OCI-LY7 (cell line): ENCODE results near the gene GAS2L2. TPM values are rescaled to one million over a fixed set of nuclear protein-coding genes. Genes with fewer than 3 reads are reported as not detected.

Experiments
- BruUV-seq: library from RNA; stranded (reverse); fragments of 400-500 nt; replicated peaks from 2 replicates; lab custom pipeline; 2021; lab: Mats Ljungman, UMichigan
- CTCF ChIA-PET: fragments of 300-600 bp; sonication (Branson Sonifier 250); formaldehyde crosslinking; loops from one replicate; lab custom pipeline; 2022; ENCODE audit warnings: antibody characterized with exemption; ENCODE audit not compliant: unreplicated experiment; lab: Charles Lee
- POLR2A ChIA-PET: fragments of 300-600 bp; sonication (Branson Sonifier 250); formaldehyde crosslinking; loops from one replicate; lab custom pipeline; 2022; ENCODE audit warnings: antibody characterized with exemption; lab: Charles Lee
- DNase-seq: peaks from one replicate; pipeline ENCODE4 v3.0.0-alpha.2; 2015; ENCODE audit warnings: low spot score
- H2AFZ ChIP-seq: fragments of 200-600 bp; sonication (generic), shearing (Covaris generic); 2 replicates; pipeline ENCODE4 v1.6.1; 2014; ENCODE audit warnings: mild to moderate bottlenecking, antibody characterized with exemption, low read length, moderate library complexity
- H3K27ac ChIP-seq: fragments of 200-600 bp; sonication (generic); 2 replicates; pipeline ENCODE4 v1.5.1; 2014; ENCODE audit warnings: mixed run types, low read depth, mild to moderate bottlenecking, moderate library complexity, low read length, inconsistent platforms; ENCODE audit not compliant: poor library complexity, severe bottlenecking
- H3K36me3 ChIP-seq: fragments of 200-600 bp; sonication (generic); 2 replicates; pipeline ENCODE4 v1.6.1; 2014; ENCODE audit warnings: mild to moderate bottlenecking, antibody characterized with exemption, low read length, moderate library complexity, mixed read lengths; ENCODE audit not compliant: insufficient read depth
- H3K4me1 ChIP-seq: fragments of 200-600 bp; sonication (generic); 2 replicates; pipeline ENCODE4 v1.5.1; 2014; ENCODE audit warnings: mild to moderate bottlenecking, low read length; ENCODE audit not compliant: insufficient read depth, poor library complexity, severe bottlenecking
- H3K4me2 ChIP-seq: fragments of 200-600 bp; sonication (generic); 2 replicates; pipeline ENCODE4 v1.6.1; 2014; ENCODE audit warnings: mild to moderate bottlenecking, low read length
- H3K4me3 ChIP-seq: fragments of 200-600 bp; sonication (generic); 2 replicates; pipeline ENCODE4 v1.5.1; 2014; ENCODE audit warnings: mild to moderate bottlenecking, low read depth, low read length; ENCODE audit not compliant: poor library complexity, severe bottlenecking
- H3K79me2 ChIP-seq: fragments of 200-600 bp; sonication (generic); 2 replicates; pipeline ENCODE4 v1.6.1; 2016; ENCODE audit warnings: low read depth, mild to moderate bottlenecking, low read length, moderate library complexity, mixed read lengths; ENCODE audit not compliant: insufficient read depth
- H3K9me2 ChIP-seq: fragments of 200-600 bp; sonication (generic); 2 replicates; pipeline ENCODE4 v1.6.1; 2016; ENCODE audit warnings: mild to moderate bottlenecking, low read length, mixed read lengths; ENCODE audit not compliant: insufficient read depth
- H3K9me3 ChIP-seq: fragments of 200-600 bp; sonication (generic); 2 replicates; pipeline ENCODE4 v1.6.1; 2014; ENCODE audit warnings: mild to moderate bottlenecking, mixed run types, low read length, mixed read lengths
- H4K20me1 ChIP-seq: fragments of 200-600 bp; sonication (generic); 2 replicates; pipeline ENCODE4 v1.6.1; 2014; ENCODE audit warnings: mild to moderate bottlenecking, antibody characterized with exemption, low read length, moderate library complexity, mixed read lengths; ENCODE audit not compliant: insufficient read depth
- CTCF ChIP-seq: fragments of 200-600 bp; sonication (generic); conservative IDR thresholded peaks from 2 replicates; pipeline ENCODE4 v1.5.1; 2014; ENCODE audit warnings: mild to moderate bottlenecking, antibody characterized with exemption, low read length, moderate library complexity, mixed read lengths
- EZH2phosphoT487 ChIP-seq: fragments of 200-600 bp; sonication (generic); IDR thresholded peaks from 2 replicates; pipeline ENCODE4 v1.6.1; 2018; ENCODE audit warnings: low read depth, borderline replicate concordance, mild to moderate bottlenecking, mixed run types, antibody characterized with exemption, low read length, moderate library complexity, mixed read lengths
- intact Hi-C: fragments of 100-400 bp; cut with micrococcal nuclease; formaldehyde crosslinking; loops from one replicate; pipeline ENCODE4 v1.10.0; 2022; ENCODE audit not compliant: unreplicated experiment
- total RNA-seq, 2 experiments: library from RNA; depleted of rRNA in 1 of 2; stranded (reverse); fragments of >200 nt in 1 of 2; shearing (Covaris generic) in 1 of 2; gene quantifications; 2 replicates each; pipeline ENCODE4 v1.2.3, GENCODE V29; 2014 to 2022

The GAS2L2 gene
- total RNA-seq, 2 experiments from 2014 or later: 0.21 TPM; not detected in 1

- Histone ChIP-seq H3K4me1 (peaks cover 9% of the 10 kb centered on the region), H3K4me2 (peak overlapping the region; percentile 69), H3K36me3 (no peaks in the 10 kb centered on the region), H3K27ac (peak overlapping the region; percentile 61), H2AFZ (peak overlapping the region; percentile 74; the same call in 1 of the 2 replicates), H3K79me2 (no peaks in the 10 kb centered on the region), H3K9me3 (no peaks in the 10 kb centered on the region), H3K4me3 (peak overlapping the region; percentile 68), H4K20me1 (no peaks in the 10 kb centered on the region), H3K9me2 (no peaks in the 10 kb centered on the region)
- CTCF ChIA-PET: interaction anchor here (1.0 to 2.6 kb wide), 2 partner anchors 40 to 44 kb away, joined by 4 to 21 read pairs; partner anchors contain the start of gene TAF15
- POLR2A ChIA-PET: no interaction called here
- no TSS peak for BruUV-seq
- no peak for TF ChIP-seq CTCF
- TF ChIP-seq EZH2phosphoT487: no peak
- DNase-seq: no peak
- intact Hi-C loops: no loop called here
These were observed 12.2 kb upstream of the GAS2L2 start for GRCh38 chr17:35765086-35765710.

- peak; percentile 81 for TF ChIP-seq CTCF
- no peak for TF ChIP-seq EZH2phosphoT487
- Histone ChIP-seq H3K36me3 (no peaks in the 10 kb centered on the region), H2AFZ (peak overlapping the region; percentile 74), H3K4me3 (peak overlapping the region; percentile 68), H3K4me2 (peak overlapping the region; percentile 69), H3K9me2 (no peaks in the 10 kb centered on the region), H3K27ac (peak overlapping the region; percentile 61), H3K4me1 (peaks cover 9% of the 10 kb centered on the region), H4K20me1 (no peaks in the 10 kb centered on the region), H3K79me2 (no peaks in the 10 kb centered on the region), H3K9me3 (no peaks in the 10 kb centered on the region)
- DNase-seq: peak; percentile 93
- POLR2A ChIA-PET: interaction anchor here (1.2 kb wide), 2 partner anchors 44 to 157 kb away, joined by 5 to 8 read pairs; partner anchors contain the start of gene TAF15
- intact Hi-C loops: loop anchor here (1.0 to 5.0 kb wide), 3 partner anchors 40 to 83 kb away; partner anchors contain the start of gene TAF15
- no TSS peak for BruUV-seq
- CTCF ChIA-PET: interaction anchor here (0.6 to 2.6 kb wide), 8 partner anchors 17 to 1394 kb away, joined by 3 to 21 read pairs (median 4); partner anchors contain the start of gene TAF15
These were observed 11.3 kb upstream of the GAS2L2 start for GRCh38 chr17:35764123-35764991.
